Thoracic aorta (tissue), 2 donors: Measurements from ENCODE around the gene DTX2. TPM values are rescaled to one million over a fixed set of nuclear protein-coding genes. Genes with fewer than 3 reads are reported as not detected.
"Not testable (repeated sequence)": the region's sequence is repeated elsewhere in the genome, so short reads cannot be mapped to it uniquely, and the experiment has no call there.

Experiments
- ATAC-seq: fragments of 150-250 bp; one replicate; pipeline ENCODE4 v1.8.0; 2017; ENCODE audit warnings: low read depth; ENCODE audit not compliant: insufficient number of reproducible peaks, low FRiP score
- DNase-seq: peaks from one replicate; pipeline ENCODE4 v3.0.0-alpha.2; 2020; ENCODE audit warnings: low spot score
- H3K27ac ChIP-seq, 2 donors: fragments of 200-600 bp; sonication (generic); 1 replicate in 1 of 2; 2 replicates in 1 of 2; pipeline ENCODE4 v1.5.1; 2016; ENCODE audit warnings: mild to moderate bottlenecking in 2 of 2, moderate library complexity in 2 of 2
- H3K27me3 ChIP-seq: fragments of 200-600 bp; sonication (generic); replicated peaks from 2 replicates; pipeline ENCODE4 v1.6.0; 2016; ENCODE audit warnings: mild to moderate bottlenecking; ENCODE audit not compliant: insufficient read depth
- H3K36me3 ChIP-seq: fragments of 200-600 bp; sonication (generic); one replicate; pipeline ENCODE4 v1.5.1; 2016
- H3K4me1 ChIP-seq, 2 donors: fragments of 200-600 bp; sonication (generic); 1 replicate in 1 of 2; 2 replicates in 1 of 2; pipeline versions ENCODE4 v1.5.1 to v1.6.0; 2016; ENCODE audit warnings: low read depth in 2 of 2, mild to moderate bottlenecking in 1 of 2; ENCODE audit not compliant: control insufficient read depth in 1 of 2
- H3K4me3 ChIP-seq: fragments of 200-600 bp; sonication (generic); 2 replicates; pipeline ENCODE4 v1.5.1; 2016; ENCODE audit warnings: mild to moderate bottlenecking
- H3K9me3 ChIP-seq: fragments of 200-600 bp; sonication (generic); 2 replicates; pipeline ENCODE4 v1.5.1; 2016
- total RNA-seq, 2 donors: library from RNA; depleted of rRNA; stranded (reverse); fragments of >200 nt; gene quantifications; one replicate each; pipeline versions ENCODE4 v1.1.0 to v1.2.3, GENCODE V29; 2016
- TF ChIP-seq, protein P1 (sequence below): fragments of 200-600 bp; sonication (generic); IDR thresholded peaks from one replicate; pipeline ENCODE4 v1.5.1; 2019; ENCODE audit warnings: antibody characterized with exemption

The DTX2 gene
- total RNA-seq, 2 donors from 2014 or later = 19.1 to 21.3 TPM

- Histone ChIP-seq H3K4me3 (no peak overlapping the region), H3K27ac (no peak overlapping the region), H3K4me1 (no peaks in the 10 kb centered on the region), H3K27me3 (no peaks in the 10 kb centered on the region), H3K36me3 (no peaks in the 10 kb centered on the region), H3K9me3 (no peaks in the 10 kb centered on the region)
- DNase-seq (no peak), ATAC-seq (no peak)
- TF ChIP-seq, protein P1, sequence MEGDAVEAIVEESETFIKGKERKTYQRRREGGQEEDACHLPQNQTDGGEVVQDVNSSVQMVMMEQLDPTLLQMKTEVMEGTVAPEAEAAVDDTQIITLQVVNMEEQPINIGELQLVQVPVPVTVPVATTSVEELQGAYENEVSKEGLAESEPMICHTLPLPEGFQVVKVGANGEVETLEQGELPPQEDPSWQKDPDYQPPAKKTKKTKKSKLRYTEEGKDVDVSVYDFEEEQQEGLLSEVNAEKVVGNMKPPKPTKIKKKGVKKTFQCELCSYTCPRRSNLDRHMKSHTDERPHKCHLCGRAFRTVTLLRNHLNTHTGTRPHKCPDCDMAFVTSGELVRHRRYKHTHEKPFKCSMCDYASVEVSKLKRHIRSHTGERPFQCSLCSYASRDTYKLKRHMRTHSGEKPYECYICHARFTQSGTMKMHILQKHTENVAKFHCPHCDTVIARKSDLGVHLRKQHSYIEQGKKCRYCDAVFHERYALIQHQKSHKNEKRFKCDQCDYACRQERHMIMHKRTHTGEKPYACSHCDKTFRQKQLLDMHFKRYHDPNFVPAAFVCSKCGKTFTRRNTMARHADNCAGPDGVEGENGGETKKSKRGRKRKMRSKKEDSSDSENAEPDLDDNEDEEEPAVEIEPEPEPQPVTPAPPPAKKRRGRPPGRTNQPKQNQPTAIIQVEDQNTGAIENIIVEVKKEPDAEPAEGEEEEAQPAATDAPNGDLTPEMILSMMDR = no peak
Observed at GRCh38 chr7:76428868-76429805, 32.4 kb upstream of the DTX2 start.

- no peak for DNase-seq
- no peak overlapping the region for H3K4me3 ChIP-seq
Observed at GRCh38 chr7:76430211-76430610, 31.3 kb upstream of the DTX2 start.

GRCh38 chr7:76430836-76431235, 30.7 kb upstream of the DTX2 start:
- no peaks in the 10 kb centered on the region for H3K27me3 ChIP-seq
- TF ChIP-seq, protein P1 = no peak
- H3K4me3 ChIP-seq = no peak overlapping the region
- no peaks in the 10 kb centered on the region for H3K4me1 ChIP-seq
- ATAC-seq (no peak), DNase-seq (no peak)
- no peaks in the 10 kb centered on the region for H3K9me3 ChIP-seq
- no peak overlapping the region for H3K27ac ChIP-seq
- H3K36me3 ChIP-seq = no peaks in the 10 kb centered on the region

More at GRCh38 chr7:76430211-76430610, 31.3 kb upstream of the DTX2 start:
- Histone ChIP-seq H3K27ac (no peak overlapping the region), H3K4me1 (no peaks in the 10 kb centered on the region), H3K36me3 (no peaks in the 10 kb centered on the region), H3K27me3 (no peaks in the 10 kb centered on the region), H3K9me3 (no peaks in the 10 kb centered on the region)
- TF ChIP-seq, protein P1 = no peak
- ATAC-seq = no peak

GRCh38 chr7:76437873-76438272, 23.6 kb upstream of the DTX2 start:
- not testable (repeated sequence) for H3K9me3 ChIP-seq, H3K4me3 ChIP-seq, DNase-seq, H3K4me1 ChIP-seq, H3K36me3 ChIP-seq, H3K27me3 ChIP-seq
- peak overlapping the region in 1 of 2 donors; percentile 41 for H3K27ac ChIP-seq
- TF ChIP-seq, protein P1 = peak; percentile 58
- ATAC-seq = peak; percentile 97

DNA sequence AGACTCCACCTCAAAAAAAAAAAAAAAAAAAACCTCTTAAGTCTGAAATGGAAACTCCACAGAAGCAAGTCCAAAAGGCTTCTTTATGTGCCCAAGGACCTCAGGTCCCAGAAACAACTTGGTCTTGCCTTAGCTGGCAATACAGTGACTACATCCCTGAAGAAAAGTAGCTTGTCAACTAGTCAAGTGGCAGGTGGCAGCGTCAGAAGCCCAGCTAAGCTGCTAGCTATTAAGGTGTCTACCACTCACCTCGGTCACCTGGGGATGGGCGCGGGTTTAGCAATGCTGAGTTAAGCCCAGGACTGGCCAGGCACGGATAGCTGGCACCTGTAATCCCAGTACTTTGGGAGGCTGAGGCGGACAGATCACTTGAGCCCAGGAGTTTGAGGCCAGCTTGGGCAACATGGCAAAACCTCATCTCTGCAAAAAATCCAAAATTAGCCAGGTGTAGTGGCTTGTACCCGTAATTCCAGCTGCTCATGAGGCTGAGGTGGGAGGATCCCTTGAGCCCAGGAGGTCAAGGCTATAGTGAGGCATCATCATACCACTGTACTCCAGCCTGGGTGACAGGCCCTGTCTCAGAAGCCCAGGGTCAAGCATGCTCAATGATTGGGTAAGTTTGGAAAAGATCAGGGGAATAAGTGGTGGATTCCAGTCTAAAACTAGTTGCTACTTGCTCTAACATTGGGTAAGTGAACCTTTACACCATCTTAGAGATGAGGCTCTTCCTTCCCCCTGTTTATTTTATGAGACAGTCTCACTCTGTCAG, 22.2 kb upstream of the DTX2 start:
- H3K4me1 ChIP-seq, ATAC-seq, H3K9me3 ChIP-seq, H3K27me3 ChIP-seq, H3K36me3 ChIP-seq, H3K4me3 ChIP-seq, DNase-seq, H3K27ac ChIP-seq: not testable (repeated sequence)

- not testable (repeated sequence) for H3K27ac ChIP-seq, H3K36me3 ChIP-seq, H3K4me3 ChIP-seq, H3K27me3 ChIP-seq, ATAC-seq, H3K4me1 ChIP-seq, H3K9me3 ChIP-seq, DNase-seq
Observed at GRCh38 chr7:76440404-76440803, 21.1 kb upstream of the DTX2 start.

- H3K27me3 ChIP-seq, H3K4me1 ChIP-seq, ATAC-seq, H3K27ac ChIP-seq, H3K4me3 ChIP-seq, H3K36me3 ChIP-seq, H3K9me3 ChIP-seq, DNase-seq: not testable (repeated sequence)
Observed at GRCh38 chr7:76441792-76442191, 19.7 kb upstream of the DTX2 start.

DNA sequence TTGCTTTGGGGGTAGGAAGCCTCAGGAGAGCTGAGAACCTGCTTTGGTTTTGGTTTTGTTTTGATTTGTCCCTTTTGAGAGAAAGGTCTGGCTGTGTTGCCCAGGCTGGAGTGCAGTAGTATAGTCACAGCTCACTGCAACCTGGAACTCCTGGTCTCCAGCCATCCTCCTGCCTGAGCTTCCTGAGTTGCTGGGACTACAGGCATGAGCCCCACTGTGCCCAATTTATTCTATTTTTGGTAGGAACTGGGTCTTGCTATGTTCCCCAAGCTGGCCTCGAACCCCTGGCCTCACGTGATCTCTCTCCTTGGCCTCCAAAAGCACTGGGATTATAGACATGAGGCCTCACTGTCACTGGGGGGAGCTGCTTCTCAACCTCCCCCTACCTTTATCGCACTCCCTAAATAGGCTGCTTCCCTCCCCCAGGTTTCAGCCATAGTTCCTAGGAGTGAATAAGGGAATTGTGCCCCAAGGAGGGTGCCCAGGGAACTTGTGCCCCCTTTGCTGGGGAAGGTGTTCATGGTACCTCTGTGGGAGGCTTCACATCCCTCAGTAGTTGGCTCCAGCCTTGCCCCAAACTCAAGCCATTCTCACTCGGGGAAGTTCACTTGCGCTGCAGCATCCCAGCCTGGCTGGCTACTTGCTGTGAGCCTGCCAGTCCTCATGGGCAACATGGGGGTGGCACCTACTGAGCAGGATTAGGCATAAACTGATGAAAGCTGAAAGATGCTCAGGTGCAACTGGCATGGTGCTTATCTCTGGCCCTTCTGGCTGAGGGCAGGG, 18.7 kb upstream of the DTX2 start:
- H3K36me3 ChIP-seq, H3K9me3 ChIP-seq, DNase-seq, H3K27ac ChIP-seq, H3K4me3 ChIP-seq, H3K4me1 ChIP-seq, ATAC-seq, H3K27me3 ChIP-seq: not testable (repeated sequence)
